ENCODE results near the gene DBN1. TPM values are rescaled to one million over a fixed set of nuclear protein-coding genes. Genes with fewer than 3 reads are reported as not detected.
A peak's percentile ranks its signal among the peaks of the same experiment; 100 is the strongest.

The DBN1 gene
- polyA plus RNA-seq, 2 of the 4 experiments (the other 2 are of a cell fraction): 47.7 to 107 TPM

- H3K27ac ChIP-seq: peak overlapping the region in 1 of 2 experiments; percentile 95; a peak in 3 of 6 replicates
- no peak overlapping the region for H3K4me3 ChIP-seq
- WGBS (ENCODE audit: missing lambda C conversion rate): 50% methylated on average over 16 of the region's 43 CpGs
- peaks cover 56% of the 10 kb centered on the region for H3K4me1 ChIP-seq
- peak; percentile 22 to 75 for ATAC-seq
- peak; percentile 78 to 79 for DNase-seq (ENCODE audit: low read depth in 1 of 2, low spot score in 1 of 2)
- ChIA-PET POLR2A (no interaction called here), CTCF (interaction anchor here (0.7 to 18.1 kb wide), 12 partner anchors 11 to 378 kb away, joined by 3 to 354 read pairs (median 3); partner anchors contain the start of genes DBN1, DOK3, PDLIM7 and PRR7)
- peak overlapping the region; percentile 9; the same call in 2 of the 3 replicates for H3K4me2 ChIP-seq
- no peaks in the 10 kb centered on the region for H3K9me3 ChIP-seq
- FAIRE-seq: no peak
- TF ChIP-seq BCL3 (IDR thresholded peaks at IDR 0.05) (no peak), PHF8 (IDR thresholded peaks at IDR 0.05; ENCODE audit: borderline replicate concordance, low read depth) (no peak), HMGXB4 (CRISPR knock-in tag; IDR thresholded peaks at IDR 0.05; ENCODE audit: borderline replicate concordance) (no peak), HDAC2 (IDR thresholded peaks at IDR 0.05) (no peak), EHMT2 (IDR thresholded peaks at IDR 0.05; ENCODE audit: low read depth) (no peak), POLR2AphosphoS2 (conservative IDR thresholded peaks at IDR 0.05; ENCODE audit: low read length) (no peak), TP53 (CRISPR knock-in tag; IDR thresholded peaks at IDR 0.05) (no peak; the same call in 1 of the 2 replicates), KDM1A (IDR thresholded peaks at IDR 0.05; ENCODE audit: low read depth) (no peak), EP300 (IDR thresholded peaks at IDR 0.05) (no peak), POLR2A (IDR thresholded peaks at IDR 0.05; ENCODE audit: low read length) (no peak), HOXB13 (CRISPR knock-in tag; IDR thresholded peaks at IDR 0.05; ENCODE audit: low read depth) (no peak), MYC (IDR thresholded peaks at IDR 0.05; ENCODE audit: borderline replicate concordance, low read length) (no peak), CHD4 (IDR thresholded peaks at IDR 0.05; ENCODE audit: borderline replicate concordance) (no peak), GATA3 (IDR thresholded peaks at IDR 0.05; ENCODE audit: borderline replicate concordance) (no peak), MAZ (IDR thresholded peaks at IDR 0.05; ENCODE audit: borderline replicate concordance, low read depth, low read length) (peak; percentile 78; the same call in 1 of the 2 replicates), CBX8 (IDR thresholded peaks at IDR 0.05) (no peak), RNF2 (IDR thresholded peaks at IDR 0.05; ENCODE audit: borderline replicate concordance, low read depth) (no peak), ZNF302 (CRISPR knock-in tag; IDR thresholded peaks at IDR 0.05) (no peak), E2F6 (IDR thresholded peaks at IDR 0.05; ENCODE audit: borderline replicate concordance, low read depth) (no peak), HOXB5 (CRISPR knock-in tag; IDR thresholded peaks at IDR 0.05) (no peak), ZSCAN20 (CRISPR knock-in tag; IDR thresholded peaks at IDR 0.05) (no peak), SREBF2 (IDR thresholded peaks at IDR 0.05) (no peak), SMC3 (IDR thresholded peaks at IDR 0.05) (peak; percentile 68), ATOH8 (CRISPR knock-in tag; IDR thresholded peaks at IDR 0.05; ENCODE audit: low read depth) (no peak), RFX5 (IDR thresholded peaks at IDR 0.05) (no peak), NPAS2 (CRISPR knock-in tag; IDR thresholded peaks at IDR 0.05; ENCODE audit: borderline replicate concordance) (no peak)
- TF ChIP-seq, protein P1, sequence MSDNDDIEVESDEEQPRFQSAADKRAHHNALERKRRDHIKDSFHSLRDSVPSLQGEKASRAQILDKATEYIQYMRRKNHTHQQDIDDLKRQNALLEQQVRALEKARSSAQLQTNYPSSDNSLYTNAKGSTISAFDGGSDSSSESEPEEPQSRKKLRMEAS (IDR thresholded peaks at IDR 0.05): no peak
- TF ChIP-seq, protein P2, sequence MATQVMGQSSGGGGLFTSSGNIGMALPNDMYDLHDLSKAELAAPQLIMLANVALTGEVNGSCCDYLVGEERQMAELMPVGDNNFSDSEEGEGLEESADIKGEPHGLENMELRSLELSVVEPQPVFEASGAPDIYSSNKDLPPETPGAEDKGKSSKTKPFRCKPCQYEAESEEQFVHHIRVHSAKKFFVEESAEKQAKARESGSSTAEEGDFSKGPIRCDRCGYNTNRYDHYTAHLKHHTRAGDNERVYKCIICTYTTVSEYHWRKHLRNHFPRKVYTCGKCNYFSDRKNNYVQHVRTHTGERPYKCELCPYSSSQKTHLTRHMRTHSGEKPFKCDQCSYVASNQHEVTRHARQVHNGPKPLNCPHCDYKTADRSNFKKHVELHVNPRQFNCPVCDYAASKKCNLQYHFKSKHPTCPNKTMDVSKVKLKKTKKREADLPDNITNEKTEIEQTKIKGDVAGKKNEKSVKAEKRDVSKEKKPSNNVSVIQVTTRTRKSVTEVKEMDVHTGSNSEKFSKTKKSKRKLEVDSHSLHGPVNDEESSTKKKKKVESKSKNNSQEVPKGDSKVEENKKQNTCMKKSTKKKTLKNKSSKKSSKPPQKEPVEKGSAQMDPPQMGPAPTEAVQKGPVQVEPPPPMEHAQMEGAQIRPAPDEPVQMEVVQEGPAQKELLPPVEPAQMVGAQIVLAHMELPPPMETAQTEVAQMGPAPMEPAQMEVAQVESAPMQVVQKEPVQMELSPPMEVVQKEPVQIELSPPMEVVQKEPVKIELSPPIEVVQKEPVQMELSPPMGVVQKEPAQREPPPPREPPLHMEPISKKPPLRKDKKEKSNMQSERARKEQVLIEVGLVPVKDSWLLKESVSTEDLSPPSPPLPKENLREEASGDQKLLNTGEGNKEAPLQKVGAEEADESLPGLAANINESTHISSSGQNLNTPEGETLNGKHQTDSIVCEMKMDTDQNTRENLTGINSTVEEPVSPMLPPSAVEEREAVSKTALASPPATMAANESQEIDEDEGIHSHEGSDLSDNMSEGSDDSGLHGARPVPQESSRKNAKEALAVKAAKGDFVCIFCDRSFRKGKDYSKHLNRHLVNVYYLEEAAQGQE (IDR thresholded peaks at IDR 0.05): no peak
- TF ChIP-seq, protein P3, sequence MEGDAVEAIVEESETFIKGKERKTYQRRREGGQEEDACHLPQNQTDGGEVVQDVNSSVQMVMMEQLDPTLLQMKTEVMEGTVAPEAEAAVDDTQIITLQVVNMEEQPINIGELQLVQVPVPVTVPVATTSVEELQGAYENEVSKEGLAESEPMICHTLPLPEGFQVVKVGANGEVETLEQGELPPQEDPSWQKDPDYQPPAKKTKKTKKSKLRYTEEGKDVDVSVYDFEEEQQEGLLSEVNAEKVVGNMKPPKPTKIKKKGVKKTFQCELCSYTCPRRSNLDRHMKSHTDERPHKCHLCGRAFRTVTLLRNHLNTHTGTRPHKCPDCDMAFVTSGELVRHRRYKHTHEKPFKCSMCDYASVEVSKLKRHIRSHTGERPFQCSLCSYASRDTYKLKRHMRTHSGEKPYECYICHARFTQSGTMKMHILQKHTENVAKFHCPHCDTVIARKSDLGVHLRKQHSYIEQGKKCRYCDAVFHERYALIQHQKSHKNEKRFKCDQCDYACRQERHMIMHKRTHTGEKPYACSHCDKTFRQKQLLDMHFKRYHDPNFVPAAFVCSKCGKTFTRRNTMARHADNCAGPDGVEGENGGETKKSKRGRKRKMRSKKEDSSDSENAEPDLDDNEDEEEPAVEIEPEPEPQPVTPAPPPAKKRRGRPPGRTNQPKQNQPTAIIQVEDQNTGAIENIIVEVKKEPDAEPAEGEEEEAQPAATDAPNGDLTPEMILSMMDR (IDR thresholded peaks at IDR 0.05): peak; percentile 96
- TF ChIP-seq, protein P4, sequence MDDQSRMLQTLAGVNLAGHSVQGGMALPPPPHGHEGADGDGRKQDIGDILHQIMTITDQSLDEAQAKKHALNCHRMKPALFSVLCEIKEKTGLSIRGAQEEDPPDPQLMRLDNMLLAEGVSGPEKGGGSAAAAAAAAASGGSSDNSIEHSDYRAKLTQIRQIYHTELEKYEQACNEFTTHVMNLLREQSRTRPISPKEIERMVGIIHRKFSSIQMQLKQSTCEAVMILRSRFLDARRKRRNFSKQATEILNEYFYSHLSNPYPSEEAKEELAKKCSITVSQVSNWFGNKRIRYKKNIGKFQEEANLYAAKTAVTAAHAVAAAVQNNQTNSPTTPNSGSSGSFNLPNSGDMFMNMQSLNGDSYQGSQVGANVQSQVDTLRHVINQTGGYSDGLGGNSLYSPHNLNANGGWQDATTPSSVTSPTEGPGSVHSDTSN (IDR thresholded peaks at IDR 0.05): peak; percentile 25; the same call in 1 of the 2 replicates
These were observed 18.1 kb upstream of the DBN1 start for GRCh38 chr5:177491429-177491945.

All from A549 (cell line).